Body of pancreas (tissue), 4 donors: Measurements from ENCODE around the gene SLC35F3.

ENCODE experiments used
- POLR2A ChIP-seq, 3 donors: fragments of 450-650 bp; IDR thresholded peaks; one replicate each; pipeline ENCODE4 v1.6.1; 2016; ENCODE audit warnings: antibody characterized with exemption in 3 of 3, mild to moderate bottlenecking in 2 of 3
- TF ChIP-seq, protein P1 (sequence below), 7 experiments: fragments of 450-650 bp in 4 of 7; fragments of 200-600 bp in 3 of 7; sonication (generic) in 3 of 7; IDR thresholded peaks; one replicate each; pipeline ENCODE4 v1.5.1; 2016 to 2019; ENCODE audit warnings: antibody characterized with exemption in 7 of 7

DNA sequence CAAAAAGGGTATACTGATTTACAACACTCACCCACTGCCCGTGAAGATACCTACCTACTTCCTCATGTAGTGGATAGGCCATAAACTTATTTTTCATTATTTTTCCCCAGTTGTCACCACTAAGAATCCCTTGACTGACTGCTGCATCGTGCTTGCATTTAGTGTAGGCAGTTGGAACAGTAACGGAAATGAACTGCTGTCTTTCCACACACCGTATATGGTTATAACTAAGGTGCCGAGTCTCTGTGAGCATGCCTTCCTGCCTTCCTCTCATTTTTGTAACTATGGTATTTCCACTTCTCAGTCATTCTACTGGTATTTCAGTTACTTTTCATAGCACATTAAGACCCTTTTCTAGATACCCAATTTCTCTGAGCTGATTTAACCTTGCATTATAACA, 36.4 kb downstream of the SLC35F3 start:
- TF ChIP-seq POLR2A (IDR thresholded peaks at IDR 0.05), result no peak
- TF ChIP-seq, protein P1, sequence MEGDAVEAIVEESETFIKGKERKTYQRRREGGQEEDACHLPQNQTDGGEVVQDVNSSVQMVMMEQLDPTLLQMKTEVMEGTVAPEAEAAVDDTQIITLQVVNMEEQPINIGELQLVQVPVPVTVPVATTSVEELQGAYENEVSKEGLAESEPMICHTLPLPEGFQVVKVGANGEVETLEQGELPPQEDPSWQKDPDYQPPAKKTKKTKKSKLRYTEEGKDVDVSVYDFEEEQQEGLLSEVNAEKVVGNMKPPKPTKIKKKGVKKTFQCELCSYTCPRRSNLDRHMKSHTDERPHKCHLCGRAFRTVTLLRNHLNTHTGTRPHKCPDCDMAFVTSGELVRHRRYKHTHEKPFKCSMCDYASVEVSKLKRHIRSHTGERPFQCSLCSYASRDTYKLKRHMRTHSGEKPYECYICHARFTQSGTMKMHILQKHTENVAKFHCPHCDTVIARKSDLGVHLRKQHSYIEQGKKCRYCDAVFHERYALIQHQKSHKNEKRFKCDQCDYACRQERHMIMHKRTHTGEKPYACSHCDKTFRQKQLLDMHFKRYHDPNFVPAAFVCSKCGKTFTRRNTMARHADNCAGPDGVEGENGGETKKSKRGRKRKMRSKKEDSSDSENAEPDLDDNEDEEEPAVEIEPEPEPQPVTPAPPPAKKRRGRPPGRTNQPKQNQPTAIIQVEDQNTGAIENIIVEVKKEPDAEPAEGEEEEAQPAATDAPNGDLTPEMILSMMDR (IDR thresholded peaks at IDR 0.05), result no peak
